HG02798 (cell line): ENCODE data around the gene TSPAN11.

ENCODE experiments used
- ATAC-seq: cut with Tn5 transposase; IDR thresholded peaks from one replicate; pipeline ENCODE4 v1.9.1; 2021; ENCODE audit warnings: mild to moderate bottlenecking; ENCODE audit not compliant: unreplicated experiment, poor library complexity

TSPAN11 gene

DNA sequence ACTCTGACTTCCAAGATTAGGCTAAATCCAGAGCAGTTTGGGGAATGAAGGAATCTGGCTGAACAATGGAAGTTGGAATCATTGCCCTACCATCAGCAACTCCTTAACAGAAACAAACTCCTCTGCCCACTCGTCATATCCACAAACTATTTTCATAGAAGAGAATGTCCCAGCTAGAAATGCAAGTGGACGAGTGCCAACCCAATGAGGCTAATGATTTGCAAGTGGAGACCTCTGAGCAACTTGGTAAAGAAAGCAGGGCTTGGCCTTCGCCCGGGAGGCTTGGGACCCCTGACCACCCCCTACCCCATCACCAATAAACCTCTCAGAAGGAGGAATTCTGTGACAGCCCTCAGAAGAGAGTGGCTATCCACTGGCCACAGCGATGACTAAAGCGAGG, 107.1 kb downstream of the TSPAN11 start:
- ATAC-seq = no peak

DNA sequence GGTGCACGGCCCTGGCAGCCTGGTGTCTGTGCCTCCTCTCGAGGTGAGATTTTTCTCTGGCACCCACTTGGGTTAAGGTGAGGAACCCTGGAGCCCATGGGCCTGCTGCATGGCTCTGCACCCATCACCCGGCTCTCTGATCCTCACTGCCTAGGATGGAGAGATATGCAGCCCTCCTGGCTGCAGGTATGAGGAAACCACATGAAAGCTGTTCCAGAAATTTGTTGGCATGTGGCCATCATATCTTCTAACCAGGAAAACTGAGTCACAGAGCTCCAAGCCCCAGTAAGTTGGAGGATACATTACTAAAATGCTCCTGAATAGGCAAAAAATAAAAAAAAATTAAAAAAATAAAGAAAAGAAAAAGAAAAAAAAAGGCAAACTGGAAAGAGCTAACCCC, 107.8 kb downstream of the TSPAN11 start:
- no peak for ATAC-seq

GRCh38 chr12:31035226-31035625, 108.7 kb downstream of the TSPAN11 start:
- ATAC-seq = no peak

GRCh38 chr12:31035967-31036665, 109.6 kb downstream of the TSPAN11 start:
- ATAC-seq = no peak

DNA sequence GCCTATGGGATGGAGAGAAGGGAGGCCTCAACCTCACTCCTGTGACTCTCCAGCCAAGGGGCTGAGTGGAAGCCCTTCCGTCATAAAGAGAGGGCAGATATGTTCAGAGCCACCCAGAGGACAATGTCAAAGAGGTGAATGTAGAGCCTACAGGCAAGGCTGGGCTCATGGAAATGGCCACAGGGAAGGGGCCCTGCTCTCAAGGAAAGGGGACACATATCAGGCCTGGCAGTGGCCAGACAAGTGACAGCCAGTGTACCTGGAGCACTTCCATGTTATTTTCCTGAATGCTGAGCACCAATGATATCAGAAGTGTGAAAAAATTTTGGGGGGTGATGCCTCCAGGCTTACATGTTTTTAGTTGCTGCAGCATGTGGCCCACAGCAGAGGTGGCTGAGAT, 110.5 kb downstream of the TSPAN11 start:
- no peak for ATAC-seq

DNA sequence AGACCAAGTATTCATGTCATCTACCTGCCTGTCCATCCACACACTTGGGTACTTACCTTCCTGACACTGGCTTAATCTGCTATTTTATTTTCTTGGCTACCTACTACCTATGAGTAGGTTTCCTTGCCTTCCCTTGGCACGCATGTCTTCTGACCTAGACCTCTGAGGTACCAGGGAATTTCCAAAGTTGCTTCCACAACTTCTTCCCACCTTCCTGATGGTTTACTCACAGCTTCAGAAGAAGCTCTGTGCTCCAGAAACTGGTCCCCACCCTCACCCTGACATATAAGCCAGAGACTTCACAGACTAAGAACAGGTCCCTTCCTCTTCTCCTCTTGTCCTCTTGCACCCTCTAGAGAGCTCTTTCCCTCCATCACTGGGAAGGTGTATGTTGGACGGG, 111.4 kb downstream of the TSPAN11 start:
- no peak for ATAC-seq

- no peak for ATAC-seq
Measured at GRCh38 chr12:31041033-31041564, 114.6 kb downstream of the TSPAN11 start.
